HG02852 (cell line): Measurements from ENCODE around the gene MPPED1.

Source experiments
- ATAC-seq: cut with Tn5 transposase; IDR thresholded peaks from one replicate; pipeline ENCODE4 v1.9.1; 2021; ENCODE audit warnings: mild to moderate bottlenecking, moderate library complexity; ENCODE audit not compliant: unreplicated experiment

MPPED1 gene

DNA sequence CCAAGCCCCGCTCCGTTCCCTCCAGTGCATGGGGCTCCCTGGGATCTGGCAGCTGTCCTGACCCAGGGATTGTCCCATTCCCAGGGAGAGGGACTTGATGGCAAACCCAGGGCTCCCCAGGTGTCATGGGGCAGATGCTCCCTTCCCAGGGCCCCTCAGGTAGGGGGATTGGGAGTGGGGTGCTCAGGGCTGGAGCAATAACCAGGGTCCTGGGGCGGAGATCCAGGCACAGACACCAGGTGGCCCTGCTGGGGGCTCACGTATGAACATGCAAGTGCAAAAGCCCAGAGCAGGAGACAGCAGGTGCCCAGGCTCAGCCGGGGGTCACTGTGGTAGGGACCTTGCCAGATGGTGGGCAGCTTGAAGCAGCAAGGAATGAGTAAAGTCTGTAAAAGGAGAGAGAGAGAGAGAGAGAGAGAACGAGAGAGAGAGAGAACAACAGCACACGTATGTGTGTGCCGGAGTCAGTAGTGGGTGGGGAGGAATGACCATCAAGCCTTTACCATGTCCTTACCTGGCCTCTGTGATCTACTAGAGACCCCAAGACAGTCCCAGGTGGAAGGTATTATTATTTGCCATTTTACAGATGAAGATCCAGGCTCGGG lies 19.3 kb upstream of the MPPED1 start:
- no peak for ATAC-seq

DNA sequence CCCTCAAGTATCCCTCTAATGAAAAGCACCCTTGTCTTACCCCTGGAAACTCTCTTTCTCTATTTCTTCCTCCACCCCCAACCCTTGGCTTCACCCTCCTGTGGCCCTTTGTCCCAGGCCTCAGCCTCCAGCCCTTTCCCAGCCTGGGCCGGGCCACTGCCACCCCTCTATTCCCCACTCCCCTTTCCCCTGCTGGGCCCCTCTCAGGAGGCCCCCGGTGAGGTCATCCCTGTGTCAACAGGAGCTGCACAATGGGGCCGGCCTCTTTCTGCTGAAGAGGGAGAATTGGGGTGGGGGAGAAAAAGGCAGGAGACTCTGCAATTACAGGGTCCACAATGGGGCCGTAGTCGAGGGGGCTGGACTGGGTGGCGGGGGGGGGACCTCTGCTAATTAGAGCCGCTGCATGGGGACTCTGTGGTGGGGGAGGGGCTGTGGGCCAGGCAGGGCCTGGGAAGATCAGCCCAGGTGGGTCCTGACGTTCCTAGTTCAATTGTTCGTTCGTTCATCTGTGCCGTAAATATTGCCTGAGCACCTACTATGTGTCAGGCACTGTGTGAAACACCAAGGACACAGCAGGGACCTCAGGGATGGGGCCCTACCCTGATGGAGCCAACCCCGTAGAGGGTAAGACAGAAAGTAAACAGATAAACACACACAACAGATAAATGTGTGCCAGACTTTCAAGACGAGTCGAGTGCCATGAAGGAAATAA lies 18.5 kb upstream of the MPPED1 start:
- ATAC-seq = no peak

DNA sequence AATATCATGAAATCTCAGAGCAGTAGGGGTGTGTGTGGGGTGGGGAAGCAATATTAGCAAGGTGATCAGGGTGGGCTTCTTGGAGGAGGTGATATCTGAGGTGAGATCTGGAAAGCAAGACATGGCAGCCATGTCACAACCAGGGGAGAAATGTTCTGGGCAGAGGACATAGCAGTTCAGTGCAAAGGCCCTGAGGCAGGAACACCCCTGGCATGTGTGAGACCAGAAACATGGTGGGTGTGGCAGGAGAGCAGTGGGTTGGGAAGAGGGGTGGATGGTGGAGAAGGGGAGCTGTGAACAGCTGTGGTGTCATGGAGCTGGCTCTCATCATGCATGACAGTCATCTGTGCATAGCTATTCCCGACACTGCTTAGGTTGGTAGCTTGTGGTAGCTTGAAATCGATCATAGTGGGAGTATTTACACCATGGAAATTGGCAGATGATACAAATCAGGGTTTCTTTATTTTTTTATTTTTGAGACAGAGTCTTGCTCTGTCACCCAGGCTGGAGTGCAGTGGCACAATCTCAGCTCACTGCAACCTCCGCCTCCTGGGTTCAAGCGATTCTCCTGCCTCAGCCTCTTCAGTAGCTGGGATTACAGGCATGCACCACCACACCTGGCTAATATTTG lies 17.9 kb upstream of the MPPED1 start:
- no peak for ATAC-seq

DNA sequence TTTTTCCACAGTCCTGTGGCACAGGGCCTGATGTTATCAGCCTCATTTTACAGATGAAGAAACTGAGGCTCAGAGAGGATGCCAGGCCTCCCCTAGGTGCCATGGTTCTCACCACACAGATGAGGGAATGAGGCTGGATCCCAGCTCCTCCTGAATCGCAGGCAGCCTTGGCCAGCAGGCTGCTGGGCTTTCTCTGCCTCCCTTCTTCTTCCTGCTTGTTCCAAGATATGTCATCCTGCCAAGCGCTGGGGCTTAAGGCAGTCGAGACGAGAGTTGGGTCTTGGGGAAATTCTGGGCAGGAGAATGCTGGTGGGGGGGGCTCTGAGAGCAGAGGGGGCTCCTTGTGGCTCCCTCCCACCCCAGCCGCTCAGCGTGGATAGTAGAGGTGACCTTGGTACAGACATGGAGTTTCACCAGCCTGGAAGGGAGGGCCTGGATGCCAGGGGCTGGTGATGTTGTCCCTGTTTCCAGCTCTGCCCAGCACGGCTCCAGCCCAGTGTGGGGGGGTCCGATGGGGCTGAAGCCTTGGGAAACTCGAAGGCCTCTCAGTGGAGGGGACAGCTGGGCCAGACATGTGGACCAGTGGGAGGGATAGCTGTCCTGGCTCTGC lies 16.6 kb upstream of the MPPED1 start:
- no peak for ATAC-seq

DNA sequence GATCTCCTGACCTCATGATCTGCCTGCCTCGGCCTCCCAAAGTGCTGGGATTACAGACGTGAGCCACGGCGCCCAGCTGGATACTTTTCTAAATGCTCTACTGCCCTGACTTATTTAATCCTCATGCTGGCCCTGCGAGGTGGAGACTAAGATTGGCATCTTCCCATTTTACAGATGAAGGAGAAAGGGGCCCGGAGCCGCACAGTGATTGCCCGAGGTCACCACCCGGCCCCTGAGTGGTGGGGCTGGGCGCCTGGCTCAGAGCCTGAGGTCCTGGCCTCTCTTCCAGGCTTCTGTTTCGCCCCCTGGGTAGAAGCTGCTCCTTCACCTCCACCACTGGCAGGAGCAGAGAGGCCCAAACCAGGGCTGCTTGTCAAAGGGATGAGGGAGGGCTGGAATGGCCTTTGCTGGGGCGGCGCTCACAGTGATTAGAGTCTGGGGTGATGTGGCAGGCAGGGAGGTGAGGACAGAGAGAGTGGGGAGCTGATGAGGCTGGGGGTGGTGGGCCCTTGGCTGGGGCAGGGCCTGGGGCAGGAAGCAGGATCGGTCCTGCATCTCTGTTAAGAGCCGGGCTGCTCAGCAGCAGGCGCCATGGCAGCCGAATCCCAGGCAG lies 15.4 kb upstream of the MPPED1 start:
- no peak for ATAC-seq

DNA sequence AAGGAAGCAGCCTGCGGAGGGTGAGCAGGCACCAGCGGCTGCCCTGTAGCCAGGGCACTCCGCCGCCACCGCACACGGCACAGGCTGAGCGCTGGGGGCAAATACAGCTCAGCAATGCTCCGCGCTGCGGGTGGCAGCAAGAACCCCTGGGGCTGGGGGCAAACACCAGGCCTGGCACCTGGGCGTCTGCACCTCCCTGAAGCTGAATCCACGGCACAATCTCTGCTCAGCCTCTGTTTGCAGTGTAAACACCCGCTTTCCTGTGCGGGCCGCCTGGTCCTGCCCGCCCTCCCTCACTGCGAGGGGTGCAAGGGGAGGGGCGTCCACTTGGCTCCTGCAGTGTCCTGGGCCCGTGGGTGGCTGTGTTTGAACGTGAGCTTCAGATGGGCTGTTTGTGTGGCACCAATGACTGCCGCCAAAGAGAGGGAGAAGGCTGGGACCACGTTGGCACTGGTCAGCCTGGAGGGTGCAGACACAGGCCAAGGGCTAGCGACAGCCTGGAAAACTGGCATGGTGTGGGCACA lies 14.8 kb upstream of the MPPED1 start:
- no peak for ATAC-seq

DNA sequence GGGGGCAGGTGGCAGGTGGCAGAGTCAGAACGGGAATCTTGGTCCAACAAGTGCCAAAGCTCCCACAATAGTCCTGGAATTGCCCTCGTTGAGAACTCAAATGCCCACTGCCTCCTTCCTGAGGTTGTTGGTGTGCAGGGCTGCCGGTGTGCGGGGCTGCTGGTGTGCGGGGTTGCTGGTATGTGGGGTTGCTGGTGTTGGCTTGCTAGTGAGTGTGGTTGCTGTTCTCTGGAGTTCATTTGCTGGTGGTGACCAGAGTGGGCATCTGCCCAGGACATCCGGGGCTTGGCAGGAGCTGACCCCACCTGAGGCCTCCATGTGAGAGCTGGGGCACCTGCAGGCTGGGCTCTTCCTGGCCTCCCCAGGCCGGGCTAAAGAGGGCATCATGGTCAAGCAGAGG lies 14.0 kb upstream of the MPPED1 start:
- ATAC-seq = no peak

DNA sequence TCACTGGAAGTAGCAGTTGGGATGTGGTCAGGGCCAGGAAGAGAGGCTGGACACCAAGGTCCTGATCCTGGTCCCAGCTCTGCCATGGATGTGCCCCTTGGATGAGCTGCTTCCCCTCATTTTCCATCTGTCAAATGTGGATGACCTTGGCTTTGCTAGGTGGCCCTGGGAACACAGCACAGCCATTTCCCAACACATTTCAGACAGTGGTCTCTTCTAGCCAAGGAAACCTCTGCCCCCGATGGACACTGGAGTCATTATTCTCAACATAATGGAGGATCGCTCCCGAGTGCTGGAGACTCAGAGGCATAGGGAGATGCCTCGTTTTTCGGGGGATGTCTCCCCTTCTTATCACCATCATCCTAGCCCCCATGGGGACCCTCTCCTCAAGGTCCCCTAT lies 13.6 kb upstream of the MPPED1 start:
- no peak for ATAC-seq

DNA sequence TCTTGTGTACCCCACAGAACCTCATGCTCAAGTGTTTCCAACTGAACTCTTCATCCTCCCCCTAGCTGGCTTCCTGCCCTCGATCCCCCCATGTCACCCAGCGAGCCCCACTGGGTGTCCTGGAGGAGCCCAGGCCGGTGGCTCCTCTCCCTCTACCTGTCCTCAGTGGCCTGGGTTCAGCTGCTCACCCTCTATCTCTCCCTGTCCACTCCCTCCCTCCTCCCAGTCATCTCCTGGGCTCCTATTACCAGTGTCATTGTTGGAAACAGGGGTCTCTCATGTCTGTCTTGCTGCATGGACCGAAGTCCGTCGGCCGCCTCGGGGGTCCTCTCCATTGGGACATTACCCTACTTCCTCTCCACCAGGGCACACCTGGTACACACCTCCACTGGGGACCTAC lies 12.9 kb upstream of the MPPED1 start:
- ATAC-seq = no peak

DNA sequence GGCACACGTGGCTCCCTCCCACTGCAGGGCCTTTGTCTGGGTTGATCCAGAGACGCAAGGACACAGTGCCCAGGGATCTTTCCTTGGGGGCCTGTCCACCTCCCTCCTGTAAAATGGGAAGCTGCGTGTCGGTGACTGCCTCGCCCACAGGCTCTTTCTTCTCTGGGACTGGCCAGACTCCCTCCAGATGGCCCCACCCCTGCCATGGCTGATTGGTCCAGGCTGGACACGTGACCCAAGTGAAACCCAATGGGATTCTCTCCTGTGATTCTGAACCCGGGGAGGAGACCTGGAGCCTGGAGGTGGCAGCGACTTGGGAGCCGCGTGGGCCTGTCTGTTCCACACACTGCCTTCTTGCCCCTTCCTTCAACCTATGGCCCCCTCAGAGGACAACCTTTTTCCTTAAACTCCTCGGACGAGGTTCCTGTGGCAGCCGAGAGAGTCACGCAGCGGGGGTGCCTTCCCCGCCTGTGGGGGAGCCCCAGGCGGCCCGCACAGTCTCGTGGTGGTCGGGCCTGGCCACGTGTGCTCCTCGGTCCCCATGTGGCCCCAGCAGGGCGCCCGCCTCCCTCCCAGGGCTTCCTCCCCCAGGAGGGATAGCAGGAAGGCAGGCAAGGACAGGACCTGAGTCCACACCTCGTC lies 12.4 kb upstream of the MPPED1 start:
- no peak for ATAC-seq

DNA sequence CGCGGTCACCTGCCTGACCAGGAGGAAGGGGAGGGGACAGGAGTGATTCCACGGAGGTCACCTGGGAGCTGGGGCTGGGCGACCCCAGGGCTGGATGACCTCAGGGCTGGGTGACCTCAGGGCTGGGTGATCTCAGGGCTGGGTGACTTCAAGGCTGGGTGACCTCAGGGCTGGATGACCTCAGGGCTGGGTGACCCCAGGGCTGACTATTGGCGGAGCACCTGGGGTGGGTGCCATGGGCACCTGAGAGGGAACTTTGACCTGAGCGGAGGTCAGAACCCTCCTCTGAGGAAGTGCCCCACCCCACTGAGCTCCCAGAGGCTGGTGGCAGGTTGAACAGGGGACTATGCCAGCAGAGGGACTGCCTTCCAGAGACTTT lies 11.8 kb upstream of the MPPED1 start:
- ATAC-seq = no peak

DNA sequence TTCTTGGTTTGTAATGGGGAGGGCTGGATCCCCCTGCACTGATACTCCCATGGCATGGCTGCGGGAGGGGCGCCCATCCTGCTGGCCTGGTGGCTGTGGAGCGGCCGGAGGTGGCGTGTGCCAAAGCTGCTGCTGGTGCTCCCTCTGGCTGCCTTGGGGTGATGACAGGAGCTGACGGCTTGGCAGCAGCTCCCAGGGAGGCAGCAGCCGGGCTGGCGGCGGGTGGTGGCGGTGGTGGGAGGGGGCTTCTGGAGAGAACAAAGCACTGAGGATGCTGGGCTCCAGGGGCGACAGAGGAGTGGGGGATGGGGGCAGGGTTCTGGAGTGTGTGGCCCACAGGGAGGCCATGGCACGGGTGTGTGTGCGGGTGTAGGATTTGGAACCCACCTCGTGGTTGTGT lies 11.4 kb upstream of the MPPED1 start:
- ATAC-seq = no peak

DNA sequence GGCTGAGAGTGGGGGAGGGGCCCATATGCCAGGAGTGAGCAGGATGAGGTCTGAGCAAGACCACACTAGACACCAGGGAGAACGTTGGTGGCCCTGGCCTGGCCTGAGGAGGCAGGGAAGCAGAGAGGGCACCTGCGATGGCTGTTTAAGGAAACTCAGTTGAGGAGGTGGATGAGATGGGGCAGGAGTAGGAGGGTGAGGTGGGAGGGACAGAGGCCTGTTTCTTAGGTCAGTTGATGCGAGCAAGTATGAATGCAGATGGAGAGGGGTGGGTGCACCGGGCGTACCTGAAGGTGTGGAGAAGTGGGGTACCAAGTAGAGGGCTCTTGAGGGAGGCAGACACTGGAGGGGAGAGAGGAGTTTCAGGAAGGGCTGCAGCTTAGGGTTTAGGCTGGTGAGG lies 10.6 kb upstream of the MPPED1 start:
- no peak for ATAC-seq

DNA sequence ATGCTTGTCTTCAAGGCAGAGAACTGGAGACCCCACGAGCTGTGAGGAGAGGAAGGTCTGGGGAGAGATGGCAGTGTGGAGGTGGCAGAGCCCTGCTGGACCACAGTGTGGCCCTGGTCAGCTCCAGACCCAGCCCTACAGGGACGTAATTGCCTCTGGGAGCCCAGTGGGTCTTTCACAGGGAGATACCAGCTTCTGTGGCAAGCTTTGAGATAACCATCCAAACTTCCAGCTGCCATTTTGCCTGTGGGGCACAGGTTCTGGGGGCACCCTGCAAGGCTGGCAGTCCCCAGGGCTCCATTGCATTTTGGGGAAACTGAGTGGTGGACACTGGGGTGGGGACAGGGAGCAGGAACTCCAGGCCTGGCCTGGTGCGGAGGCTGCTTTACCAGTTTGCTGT lies 10.2 kb upstream of the MPPED1 start:
- ATAC-seq = no peak

DNA sequence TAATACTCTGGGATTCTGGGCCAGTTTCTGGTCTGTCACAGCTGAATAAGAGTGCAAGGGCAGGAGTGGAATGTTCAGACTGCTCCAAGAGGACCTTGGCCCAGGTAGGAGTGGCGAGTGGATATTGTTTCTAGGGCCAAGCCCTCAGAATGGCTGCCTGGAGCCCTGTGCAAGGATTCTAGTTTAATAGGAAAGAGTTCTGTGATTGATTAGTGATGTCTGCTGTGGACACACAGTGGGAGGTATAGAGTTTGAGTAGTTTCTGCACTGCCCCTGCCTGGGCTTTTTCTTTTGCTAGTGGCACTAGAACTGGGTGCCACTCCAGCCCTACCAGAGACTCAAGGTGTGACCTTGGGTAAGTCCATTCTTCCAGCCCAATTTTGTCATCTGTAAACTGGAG lies 9.7 kb upstream of the MPPED1 start:
- no peak for ATAC-seq

DNA sequence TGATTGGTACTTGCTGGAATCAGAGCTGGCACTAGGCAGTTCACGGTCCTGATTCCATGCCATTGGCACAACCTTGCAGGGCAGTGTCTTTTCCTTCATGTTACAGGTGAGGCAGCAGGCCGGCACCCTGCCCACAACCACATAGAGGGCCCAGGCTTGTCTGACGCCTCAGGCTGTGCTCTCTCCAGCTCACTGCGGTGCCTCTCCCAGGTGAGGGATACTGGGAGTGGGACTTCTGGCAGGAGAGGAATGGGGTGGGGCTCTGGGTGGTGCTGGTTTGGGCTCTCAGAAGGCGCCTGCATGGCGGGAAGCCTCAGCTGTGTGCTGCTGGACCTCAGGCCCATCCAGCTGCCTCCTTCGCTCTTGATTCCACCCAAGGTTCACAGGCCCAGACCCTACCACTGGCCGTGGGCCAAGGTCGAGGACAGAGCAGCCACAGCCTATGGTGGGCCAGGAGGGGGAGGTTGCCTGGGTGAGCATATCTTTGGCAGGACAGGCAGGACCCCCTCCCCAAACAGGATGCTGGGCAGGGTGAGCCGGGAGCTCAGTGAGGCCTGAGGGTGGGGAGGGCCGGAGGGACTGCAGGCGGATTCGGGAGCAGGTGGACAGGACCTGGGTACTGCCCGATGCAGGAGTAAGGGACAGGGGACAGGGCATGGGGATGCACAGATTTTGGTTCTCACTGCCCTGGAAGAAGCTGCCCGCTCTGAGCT lies 7.0 kb upstream of the MPPED1 start:
- ATAC-seq = no peak

DNA sequence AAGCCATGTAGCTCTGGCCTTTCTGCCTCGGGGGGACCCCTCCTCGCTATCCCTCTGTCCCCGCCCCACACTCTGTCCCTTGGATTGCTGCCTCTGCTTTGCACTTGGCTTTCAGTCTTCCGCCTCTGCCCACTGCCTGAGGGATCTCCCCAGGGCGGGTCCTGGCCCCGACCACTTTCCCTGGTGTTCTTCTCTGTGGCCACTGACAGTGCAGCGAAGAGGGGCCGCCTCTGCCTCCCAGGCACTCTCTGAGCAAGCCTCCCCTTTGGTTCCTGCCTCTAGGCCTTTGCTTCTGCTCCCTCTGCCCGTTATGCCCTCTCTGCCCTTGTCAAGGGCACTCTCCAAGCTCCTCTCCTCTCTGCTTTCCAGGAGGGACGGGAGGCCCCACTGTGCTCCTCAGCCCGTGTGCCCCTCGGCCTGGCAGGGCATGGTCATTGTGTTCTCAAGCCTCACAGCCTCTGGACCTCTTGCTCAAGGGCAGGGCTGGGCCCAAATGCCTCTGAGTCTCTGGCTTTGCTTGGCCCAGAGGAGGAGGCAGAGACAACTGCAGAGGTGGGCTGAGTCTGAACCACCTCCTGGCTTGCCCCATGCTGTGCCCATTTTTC lies 5.5 kb upstream of the MPPED1 start:
- ATAC-seq = no peak

DNA sequence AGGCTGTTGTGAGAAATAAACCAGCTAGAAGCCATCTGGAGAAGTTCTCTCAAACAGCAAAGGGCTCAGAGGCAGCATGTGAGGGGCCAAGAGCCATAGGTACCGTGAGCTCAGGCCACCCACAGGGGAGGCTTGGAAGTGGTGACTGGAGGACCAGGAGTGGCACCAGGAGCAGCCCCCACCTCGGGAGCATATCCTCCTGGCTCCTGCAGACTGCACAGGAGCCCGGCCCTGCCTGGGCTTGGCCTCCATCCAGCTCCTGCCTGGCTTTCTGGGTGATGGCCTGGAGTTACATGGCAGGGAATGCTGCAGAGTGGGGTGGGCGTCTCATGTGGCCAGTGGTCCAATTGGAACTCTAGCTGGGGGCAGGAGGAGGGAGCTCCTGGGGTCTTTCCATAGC lies 4.2 kb upstream of the MPPED1 start:
- ATAC-seq = no peak

DNA sequence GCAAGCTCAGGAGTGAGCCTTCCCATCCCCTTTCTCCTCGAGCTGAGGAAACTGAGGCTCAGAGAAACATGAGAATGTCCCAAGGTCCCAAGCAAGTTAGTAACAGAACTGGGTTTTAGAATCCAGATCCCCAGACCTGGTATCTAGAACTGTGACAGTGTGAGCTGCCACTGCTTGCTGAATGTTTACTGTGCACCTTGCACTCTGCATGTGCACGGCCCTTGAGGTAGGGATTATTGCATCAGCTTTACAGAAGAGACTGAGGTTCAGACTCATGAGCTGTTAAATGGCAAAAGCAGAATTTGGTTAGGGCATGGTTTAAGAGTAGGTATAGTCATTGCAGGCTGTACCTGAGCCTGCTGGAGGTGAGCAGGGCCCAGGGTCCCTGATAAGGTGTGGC lies 3.8 kb upstream of the MPPED1 start:
- ATAC-seq = no peak

DNA sequence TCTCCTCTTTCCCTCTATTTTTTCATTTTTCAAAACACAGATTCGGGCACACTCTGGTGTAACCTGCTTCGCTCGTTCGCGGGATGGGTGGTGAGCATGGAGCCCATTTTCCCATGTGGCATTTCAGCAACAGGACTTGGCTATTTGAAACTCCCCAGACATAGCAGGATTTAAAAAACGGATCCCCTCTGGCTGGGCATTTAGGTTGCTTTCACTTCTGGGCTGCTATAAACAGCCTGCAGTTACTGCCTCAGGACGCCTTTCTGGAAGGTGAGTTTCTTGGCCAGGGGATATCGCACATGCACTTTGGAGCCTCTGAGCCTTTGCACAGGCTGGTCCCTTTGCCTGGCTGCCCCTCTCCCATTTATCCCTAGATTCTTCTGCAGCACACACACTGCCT lies 2.8 kb upstream of the MPPED1 start:
- no peak for ATAC-seq
